ENCODE results near the gene EPO. TPM values are rescaled to one million over a fixed set of nuclear protein-coding genes. Genes with fewer than 3 reads are reported as not detected.

The EPO gene
- not detected in 2 replicates for total RNA-seq
- not detected for total RNA-seq (2013)
- 0.10 TPM in 1 of 2 replicates, not detected in the other for polyA plus RNA-seq
- 0.21 TPM in 1 of 2 replicates, not detected in the other for polyA minus RNA-seq

DNA sequence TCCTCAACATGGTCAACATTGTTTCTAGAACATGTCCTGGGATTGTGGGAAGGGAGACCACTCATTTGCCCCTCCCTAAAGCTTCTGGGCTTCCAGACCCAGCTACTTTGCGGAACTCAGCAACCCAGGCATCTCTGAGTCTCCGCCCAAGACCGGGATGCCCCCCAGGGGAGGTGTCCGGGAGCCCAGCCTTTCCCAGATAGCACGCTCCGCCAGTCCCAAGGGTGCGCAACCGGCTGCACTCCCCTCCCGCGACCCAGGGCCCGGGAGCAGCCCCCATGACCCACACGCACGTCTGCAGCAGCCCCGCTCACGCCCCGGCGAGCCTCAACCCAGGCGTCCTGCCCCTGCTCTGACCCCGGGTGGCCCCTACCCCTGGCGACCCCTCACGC is at the start of gene EPO:
TSS of gene EPO (plus strand) at position 190 of the 392 bp plus-strand sequence. CDS start 513 bp downstream, outside the sequence.
- Mint-ChIP-seq H3K9me3 (ENCODE audit: insufficient read depth) (peaks cover 8% of the 10 kb centered on the region), H3K4me1 (peaks cover 5% of the 10 kb centered on the region), H3K27me3 (peaks cover 44% of the 10 kb centered on the region), H3K27ac (no peak within 1 kb of the TSS), H3K4me3 (no peak within 1 kb of the TSS)
- H3K4me2 ChIP-seq (replicated peaks; ENCODE audit: low read depth, low read length, poor library complexity, severe bottlenecking): peak within 1 kb of the TSS; percentile 35
- H2AFZ ChIP-seq (ENCODE audit: insufficient read depth, low read depth, low read length, poor library complexity, severe bottlenecking): no peak within 1 kb of the TSS
- H3K9ac ChIP-seq (ENCODE audit: low read length): no peak within 1 kb of the TSS
- intact Hi-C loops (cut with micrococcal nuclease): no loop called here
- no peak for DNase-seq
- WGBS (ENCODE audit: insufficient coverage): 9% methylated on average over 21 of the region's 21 CpGs
- ChIA-PET CTCF (interaction anchor here (0.7 to 0.8 kb wide), 3 partner anchors 20 to 171 kb away, joined by 3 to 4 read pairs (median 3); no protein-coding TSS in a partner anchor), POLR2A (no interaction called here)
- H3K79me2 ChIP-seq (ENCODE audit: control insufficient read depth, insufficient read depth, low read length): no peaks in the 10 kb centered on the region
- peaks cover 0 to 30% (median 0%) of the 10 kb centered on the region in 3 donors for H3K9me3 ChIP-seq (ENCODE audit: control extremely low read depth in 1 of 3, control insufficient read depth in 2 of 3, insufficient read depth in 1 of 3, low read length in 2 of 3)
- H3K36me3 ChIP-seq (replicated peaks in 1 of 2; ENCODE audit: control extremely low read depth in 1 of 2, control insufficient read depth in 1 of 2, extremely low read depth in 1 of 2, insufficient read depth in 2 of 2, low read length in 1 of 2): no peaks in the 10 kb centered on the region
- no peaks in the 10 kb centered on the region for H4K20me1 ChIP-seq (ENCODE audit: control insufficient read depth, insufficient read depth, low read length, poor library complexity, severe bottlenecking)
- ATAC-seq (ENCODE audit: low read depth): no peak
- TF ChIP-seq, protein P1, sequence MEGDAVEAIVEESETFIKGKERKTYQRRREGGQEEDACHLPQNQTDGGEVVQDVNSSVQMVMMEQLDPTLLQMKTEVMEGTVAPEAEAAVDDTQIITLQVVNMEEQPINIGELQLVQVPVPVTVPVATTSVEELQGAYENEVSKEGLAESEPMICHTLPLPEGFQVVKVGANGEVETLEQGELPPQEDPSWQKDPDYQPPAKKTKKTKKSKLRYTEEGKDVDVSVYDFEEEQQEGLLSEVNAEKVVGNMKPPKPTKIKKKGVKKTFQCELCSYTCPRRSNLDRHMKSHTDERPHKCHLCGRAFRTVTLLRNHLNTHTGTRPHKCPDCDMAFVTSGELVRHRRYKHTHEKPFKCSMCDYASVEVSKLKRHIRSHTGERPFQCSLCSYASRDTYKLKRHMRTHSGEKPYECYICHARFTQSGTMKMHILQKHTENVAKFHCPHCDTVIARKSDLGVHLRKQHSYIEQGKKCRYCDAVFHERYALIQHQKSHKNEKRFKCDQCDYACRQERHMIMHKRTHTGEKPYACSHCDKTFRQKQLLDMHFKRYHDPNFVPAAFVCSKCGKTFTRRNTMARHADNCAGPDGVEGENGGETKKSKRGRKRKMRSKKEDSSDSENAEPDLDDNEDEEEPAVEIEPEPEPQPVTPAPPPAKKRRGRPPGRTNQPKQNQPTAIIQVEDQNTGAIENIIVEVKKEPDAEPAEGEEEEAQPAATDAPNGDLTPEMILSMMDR (IDR thresholded peaks at IDR 0.05): no peak
- no peak for TF ChIP-seq EZH2 (IDR thresholded peaks at IDR 0.05; ENCODE audit: borderline replicate concordance, insufficient read depth, low read depth, low read length, poor library complexity, severe bottlenecking)
- H3K27me3 ChIP-seq (replicated peaks in 1 of 4; ENCODE audit: control extremely low read depth in 1 of 4, control insufficient read depth in 3 of 4, insufficient read depth in 4 of 4, low read length in 3 of 4): peaks cover 0 to 67% (median 19%) of the 10 kb centered on the region in 4 experiments
- peaks cover 9 to 13% of the 10 kb centered on the region in 2 donors for H3K4me1 ChIP-seq (ENCODE audit: control insufficient read depth in 2 of 2, insufficient read depth in 2 of 2, low read length in 2 of 2)
- H3K27ac ChIP-seq (ENCODE audit: low read length in 2 of 2): no peak within 1 kb of the TSS
- H3K4me3 ChIP-seq (ENCODE audit: control extremely low read depth in 1 of 5, extremely low read depth in 1 of 5, insufficient read depth in 1 of 5, low read depth in 2 of 5, low read length in 4 of 5): no peak within 1 kb of the TSS
